ENCODE data around the gene CARD6.

The CARD6 gene

GRCh38 chr5:40909723-40910122 lies 68.6 kb downstream of the CARD6 start:
- H3K9me3 ChIP-seq, result no peaks in the 10 kb centered on the region
- no peaks in the 10 kb centered on the region; the same call in 1 of the 2 replicates for H3K4me1 ChIP-seq
- H3K36me3 ChIP-seq, result no peaks in the 10 kb centered on the region
- no peak for TF ChIP-seq CTCF (IDR thresholded peaks at IDR 0.05; ENCODE audit: low read depth, low read length)
- no peak for DNase-seq
- H3K27me3 ChIP-seq, result no peaks in the 10 kb centered on the region
- H3K4me3 ChIP-seq (ENCODE audit: low read depth, low read length), result no peak overlapping the region
